IPS-NIHi7 (cell line): ENCODE data around the gene IL15.

Source experiments
- DNase-seq: peaks from one replicate; pipeline ENCODE4 v3.0.0; 2012; ENCODE audit warnings: mixed read lengths; ENCODE audit errors: extremely low spot score

Gene IL15

DNA sequence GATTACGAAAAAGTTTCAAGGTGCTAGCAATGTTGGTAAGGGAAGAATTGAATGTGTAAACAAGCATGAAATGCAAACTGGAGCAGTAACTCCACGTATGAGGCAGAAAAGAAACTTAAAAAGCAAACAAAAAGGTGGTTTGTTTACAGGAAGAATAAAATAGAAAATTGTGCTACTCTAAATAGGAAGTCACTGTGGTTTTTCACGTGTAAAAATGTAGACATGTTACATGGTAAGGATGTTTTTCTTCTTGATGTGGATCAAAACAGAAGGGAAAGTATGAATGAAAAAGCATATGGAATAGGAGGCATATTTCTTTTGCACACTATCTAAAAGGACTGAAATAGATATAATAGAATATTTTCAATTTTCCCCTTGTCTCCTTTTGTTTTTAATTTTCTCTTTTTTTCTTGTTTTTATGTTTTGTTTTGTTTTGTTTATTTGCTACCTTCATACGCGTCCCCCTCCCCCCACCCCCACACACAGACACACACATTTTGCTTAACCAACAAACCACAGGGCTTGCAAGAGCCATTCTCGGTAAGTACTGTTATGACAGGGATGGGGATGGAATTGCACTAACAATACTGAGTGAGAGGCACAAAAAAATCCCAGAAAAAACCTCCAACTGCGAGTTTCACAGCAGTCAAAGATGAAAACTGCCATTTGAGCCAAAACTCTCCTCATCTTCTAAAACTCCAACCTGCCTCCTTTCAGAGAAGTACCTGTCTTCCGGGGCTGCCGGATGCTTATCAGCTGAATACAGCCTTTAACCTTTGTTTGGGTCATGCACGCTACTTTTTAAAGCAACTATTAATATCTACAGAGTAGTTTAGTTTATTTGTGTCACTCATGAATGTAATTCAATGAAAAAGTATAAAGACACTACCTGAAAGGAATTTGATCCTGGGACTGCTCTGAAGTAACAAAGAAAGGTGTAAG lies 135.8 kb downstream of the IL15 start:
- no peak for DNase-seq

GRCh38 chr4:141772838-141773237 lies 136.5 kb downstream of the IL15 start:
- DNase-seq: no peak

- DNase-seq: no peak
Measured at GRCh38 chr4:141782205-141782604, 145.8 kb downstream of the IL15 start.
